ENCODE data around the gene HYAL3. TPM values are rescaled to one million over a fixed set of nuclear protein-coding genes. Genes with fewer than 3 reads are reported as not detected.
"Not testable (repeated sequence)": the region's sequence is repeated elsewhere in the genome, so short reads cannot be mapped to it uniquely, and the experiment has no call there.

Gene HYAL3
- total RNA-seq, 6 experiments from 2014 or later = 4.7 to 8.3 (median 5.8) TPM

GRCh38 chr3:50249457-50249856, 49.7 kb downstream of the HYAL3 start:
- peaks cover 7% of the 10 kb centered on the region for H3K27me3 Mint-ChIP-seq (ENCODE audit: insufficient read depth)

GRCh38 chr3:50248387-50248786, 50.8 kb downstream of the HYAL3 start:
- peak overlapping the region; percentile 75 for H3K4me3 Mint-ChIP-seq
- TF ChIP-seq, protein P1, sequence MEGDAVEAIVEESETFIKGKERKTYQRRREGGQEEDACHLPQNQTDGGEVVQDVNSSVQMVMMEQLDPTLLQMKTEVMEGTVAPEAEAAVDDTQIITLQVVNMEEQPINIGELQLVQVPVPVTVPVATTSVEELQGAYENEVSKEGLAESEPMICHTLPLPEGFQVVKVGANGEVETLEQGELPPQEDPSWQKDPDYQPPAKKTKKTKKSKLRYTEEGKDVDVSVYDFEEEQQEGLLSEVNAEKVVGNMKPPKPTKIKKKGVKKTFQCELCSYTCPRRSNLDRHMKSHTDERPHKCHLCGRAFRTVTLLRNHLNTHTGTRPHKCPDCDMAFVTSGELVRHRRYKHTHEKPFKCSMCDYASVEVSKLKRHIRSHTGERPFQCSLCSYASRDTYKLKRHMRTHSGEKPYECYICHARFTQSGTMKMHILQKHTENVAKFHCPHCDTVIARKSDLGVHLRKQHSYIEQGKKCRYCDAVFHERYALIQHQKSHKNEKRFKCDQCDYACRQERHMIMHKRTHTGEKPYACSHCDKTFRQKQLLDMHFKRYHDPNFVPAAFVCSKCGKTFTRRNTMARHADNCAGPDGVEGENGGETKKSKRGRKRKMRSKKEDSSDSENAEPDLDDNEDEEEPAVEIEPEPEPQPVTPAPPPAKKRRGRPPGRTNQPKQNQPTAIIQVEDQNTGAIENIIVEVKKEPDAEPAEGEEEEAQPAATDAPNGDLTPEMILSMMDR (IDR thresholded peaks at IDR 0.05) = no peak
- H3K27me3 Mint-ChIP-seq (ENCODE audit: insufficient read depth) = peaks cover 10% of the 10 kb centered on the region
- H3K36me3 Mint-ChIP-seq (ENCODE audit: low read depth) = peaks cover 20% of the 10 kb centered on the region
- peaks cover 75% of the 10 kb centered on the region for H3K4me1 Mint-ChIP-seq (ENCODE audit: low read depth)
- DNase-seq = no peak
- H3K27ac Mint-ChIP-seq = peak overlapping the region; percentile 96
- H3K9me3 Mint-ChIP-seq = no peaks in the 10 kb centered on the region

More at GRCh38 chr3:50249457-50249856, 49.7 kb downstream of the HYAL3 start:
- H3K4me3 Mint-ChIP-seq = no peak overlapping the region
- no peak for DNase-seq
- H3K27ac Mint-ChIP-seq = peak overlapping the region; percentile 43
- no peaks in the 10 kb centered on the region for H3K9me3 Mint-ChIP-seq
- H3K4me1 Mint-ChIP-seq (ENCODE audit: low read depth) = peaks cover 79% of the 10 kb centered on the region
- TF ChIP-seq, protein P1 (IDR thresholded peaks at IDR 0.05) = no peak
- peaks cover 21% of the 10 kb centered on the region for H3K36me3 Mint-ChIP-seq (ENCODE audit: low read depth)

GRCh38 chr3:50246517-50246954, 52.7 kb downstream of the HYAL3 start:
- H3K9me3 Mint-ChIP-seq = no peaks in the 10 kb centered on the region
- H3K4me1 Mint-ChIP-seq (ENCODE audit: low read depth) = peaks cover 84% of the 10 kb centered on the region
- H3K4me3 Mint-ChIP-seq = peak overlapping the region; percentile 82
- H3K27ac Mint-ChIP-seq = peak overlapping the region; percentile 96
- peak; percentile 99 for DNase-seq
- peaks cover 17% of the 10 kb centered on the region for H3K36me3 Mint-ChIP-seq (ENCODE audit: low read depth)
- H3K27me3 Mint-ChIP-seq (ENCODE audit: insufficient read depth) = peaks cover 10% of the 10 kb centered on the region
- TF ChIP-seq, protein P1 (IDR thresholded peaks at IDR 0.05) = peak; percentile 72

DNA sequence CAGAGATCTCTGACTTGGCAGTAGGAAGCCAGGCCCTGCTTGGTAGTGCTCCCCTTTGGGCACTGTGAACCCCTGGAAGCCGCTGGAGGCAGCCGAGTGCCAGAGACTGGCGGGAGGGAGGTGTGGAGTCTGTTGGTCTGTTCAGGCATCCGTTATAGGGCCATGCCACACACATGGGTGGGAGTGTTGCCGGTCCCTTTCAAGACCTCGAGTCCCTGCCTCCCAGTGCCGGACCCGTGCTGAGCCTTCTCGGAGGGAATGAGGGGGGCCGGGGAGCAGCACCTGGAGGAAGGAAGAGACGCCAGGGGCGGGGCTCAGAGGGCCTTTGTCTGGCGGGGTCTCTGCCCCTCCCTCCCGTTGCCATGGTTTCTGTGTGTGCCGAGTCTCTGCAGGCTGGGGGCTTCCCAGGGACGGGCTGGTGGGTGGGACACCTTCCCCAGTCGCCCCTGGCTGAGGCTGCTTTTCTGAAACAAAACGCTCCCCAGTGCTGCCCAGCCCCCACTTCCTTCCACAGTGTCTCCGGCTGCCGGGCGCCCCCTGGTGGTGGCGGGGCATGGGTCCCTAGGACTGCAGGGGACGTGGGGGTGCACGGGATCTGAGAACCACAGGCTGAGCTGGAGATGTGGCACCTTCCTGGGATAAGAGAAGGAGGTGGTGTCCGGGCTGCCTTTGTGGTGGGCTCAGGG, 53.2 kb downstream of the HYAL3 start:
- peaks cover 84% of the 10 kb centered on the region for H3K4me1 Mint-ChIP-seq (ENCODE audit: low read depth)
- H3K36me3 Mint-ChIP-seq (ENCODE audit: low read depth) = peaks cover 12% of the 10 kb centered on the region
- TF ChIP-seq, protein P1 (IDR thresholded peaks at IDR 0.05) = peak; percentile 100
- DNase-seq = peak; percentile 51
- peak overlapping the region; percentile 82 for H3K4me3 Mint-ChIP-seq
- peaks cover 7% of the 10 kb centered on the region for H3K27me3 Mint-ChIP-seq (ENCODE audit: insufficient read depth)
- no peaks in the 10 kb centered on the region for H3K9me3 Mint-ChIP-seq
- H3K27ac Mint-ChIP-seq = peak overlapping the region; percentile 96

DNA sequence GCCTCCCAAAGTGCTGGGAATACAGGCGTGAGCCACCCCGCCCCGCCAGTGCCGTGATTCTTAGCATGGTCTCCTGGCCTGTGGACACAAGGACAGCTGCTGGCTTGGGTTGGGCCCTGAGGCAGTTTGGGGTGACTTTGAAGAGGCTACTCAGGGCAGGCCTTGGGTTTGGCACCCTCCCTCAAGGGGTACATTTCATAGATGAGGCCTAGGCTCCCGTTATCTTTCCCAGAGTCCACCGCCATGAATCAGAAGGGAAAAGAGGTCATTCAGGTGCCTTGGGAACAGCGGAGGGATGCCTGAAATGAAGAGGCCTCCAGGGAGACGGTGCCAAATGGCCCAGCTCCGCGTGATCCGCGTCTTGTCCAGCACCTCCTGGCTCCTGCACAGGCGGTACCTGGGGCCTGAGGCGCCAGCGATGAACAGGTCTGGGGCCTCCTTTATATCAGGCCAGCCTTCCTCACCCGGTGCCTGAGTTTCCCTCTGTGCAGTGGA, 53.9 kb downstream of the HYAL3 start:
- Mint-ChIP-seq H3K27ac (peak overlapping the region; percentile 96), H3K4me1 (ENCODE audit: low read depth) (peaks cover 82% of the 10 kb centered on the region), H3K9me3 (no peaks in the 10 kb centered on the region), H3K27me3 (ENCODE audit: insufficient read depth) (peaks cover 6% of the 10 kb centered on the region), H3K36me3 (ENCODE audit: low read depth) (peaks cover 9% of the 10 kb centered on the region), H3K4me3 (peak overlapping the region; percentile 82)
- TF ChIP-seq, protein P1 (IDR thresholded peaks at IDR 0.05) = no peak
- no peak for DNase-seq

DNA sequence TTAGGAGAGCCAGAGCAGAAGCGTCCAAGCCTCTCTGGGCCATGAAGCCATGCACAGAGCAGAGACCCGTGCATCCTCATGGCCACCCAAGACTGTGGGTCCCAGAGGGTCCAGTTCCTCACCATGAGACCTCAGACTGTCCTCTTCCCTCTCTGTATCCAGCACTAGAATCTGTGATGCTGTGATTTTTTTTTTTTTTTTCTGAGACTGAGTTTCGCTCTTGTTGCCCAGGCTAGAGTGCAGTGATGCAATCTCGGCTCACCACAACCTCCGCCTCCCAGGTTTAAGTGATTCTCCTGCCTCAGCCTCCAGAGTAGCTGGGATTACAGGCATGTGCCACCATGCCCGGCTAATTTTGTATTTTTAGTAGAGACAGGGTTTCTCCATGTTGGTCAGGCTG, 54.4 kb downstream of the HYAL3 start:
- DNase-seq; H3K36me3 Mint-ChIP-seq (ENCODE audit: low read depth); H3K9me3 Mint-ChIP-seq; H3K27me3 Mint-ChIP-seq (ENCODE audit: insufficient read depth): not testable (repeated sequence)
- peak overlapping the region; percentile 82; the same call in 1 of the 2 replicates for H3K4me3 Mint-ChIP-seq
- H3K4me1 Mint-ChIP-seq (ENCODE audit: low read depth) = peaks cover 82% of the 10 kb centered on the region
- peak overlapping the region; percentile 96 for H3K27ac Mint-ChIP-seq

All from HFFc6 (cell line).